BLaER1 treated with 17β-estradiol and CSF1 and Interleukin-3, amounts not matched to agents 10 nM and 100 nM (cell line): Measurements from ENCODE around the gene EYA3.

Source experiments
- H3K27ac ChIP-seq, 11 experiments: shearing (Covaris generic); formaldehyde crosslinking; 2 replicates each; pipeline ENCODE4 v1.8.1; 2022
- H3K27me3 ChIP-seq, 11 experiments: shearing (Covaris generic); formaldehyde crosslinking; 2 replicates each; pipeline ENCODE4 v1.8.1; 2022
- H3K36me3 ChIP-seq, 11 experiments: shearing (Covaris generic); formaldehyde crosslinking; 2 replicates each; pipeline ENCODE4 v1.8.1; 2022
- H3K4me1 ChIP-seq, 10 experiments: shearing (Covaris generic); formaldehyde crosslinking; 2 replicates each; pipeline ENCODE4 v1.8.1; 2022
- H3K4me2 ChIP-seq, 11 experiments: shearing (Covaris generic); formaldehyde crosslinking; 2 replicates each; pipeline ENCODE4 v1.8.1; 2022
- H3K4me3 ChIP-seq, 10 experiments: shearing (Covaris generic); formaldehyde crosslinking; 2 replicates each; pipeline ENCODE4 v1.8.1; 2022
- H3K9ac ChIP-seq, 11 experiments: shearing (Covaris generic); formaldehyde crosslinking; 2 replicates each; pipeline ENCODE4 v1.8.1; 2022
- H3K9me3 ChIP-seq, 11 experiments: shearing (Covaris generic); formaldehyde crosslinking; replicated peaks in 1 of 11; 2 replicates each; pipeline ENCODE4 v1.8.1; 2022
- H4K20me1 ChIP-seq, 11 experiments: shearing (Covaris generic); formaldehyde crosslinking; 2 replicates each; pipeline ENCODE4 v1.8.1; 2022
- Cebpa-rat ChIP-seq, 11 experiments: shearing (Covaris generic); IDR thresholded peaks; 2 replicates each; pipeline ENCODE4 v1.8.1; 2022

Gene EYA3

DNA sequence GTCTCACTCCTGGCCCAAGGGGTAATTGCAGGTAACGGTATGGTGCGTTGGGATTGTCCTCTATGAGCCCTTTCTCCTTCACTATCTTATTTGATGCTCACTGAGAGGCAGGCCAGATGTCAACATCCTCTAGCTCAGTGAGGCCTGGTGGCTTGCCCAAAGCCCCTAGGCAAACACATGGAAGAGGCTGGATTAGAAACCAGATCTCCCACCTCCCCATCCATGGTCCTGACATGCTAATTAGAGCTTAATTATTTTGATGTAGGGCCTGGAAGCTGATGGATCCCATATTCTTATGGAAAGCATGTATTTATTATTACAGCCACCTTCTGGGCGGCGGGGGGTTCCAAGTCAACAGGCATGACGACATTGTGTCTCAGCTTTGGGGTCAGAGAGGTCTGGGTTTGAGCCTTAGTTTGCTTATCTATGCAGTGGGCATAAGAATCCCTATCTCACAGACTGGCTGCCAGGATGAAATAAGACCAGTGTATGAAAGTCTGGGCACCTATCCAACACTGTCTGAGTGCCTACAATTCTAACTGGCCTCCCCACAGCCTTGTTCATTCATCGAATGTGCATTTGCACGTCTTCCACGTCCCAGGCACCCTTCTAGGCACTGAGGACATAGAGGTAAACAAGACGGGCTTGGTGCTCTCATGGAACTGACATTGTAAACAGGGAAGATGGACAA is 147.4 kb downstream of the EYA3 start:
- H3K4me3 ChIP-seq, result no peak overlapping the region
- H3K27me3 ChIP-seq, result no peaks in the 10 kb centered on the region
- H3K9me3 ChIP-seq, result no peaks in the 10 kb centered on the region
- no peaks in the 10 kb centered on the region for H4K20me1 ChIP-seq
- H3K36me3 ChIP-seq, result no peaks in the 10 kb centered on the region
- no peak for TF ChIP-seq Cebpa-rat (IDR thresholded peaks at IDR 0.05)
- no peak overlapping the region; a peak in 1 of 22 replicates for H3K9ac ChIP-seq
- peaks cover 0 to 78% (median 56%) of the 10 kb centered on the region in 10 experiments; a peak in 17 of 20 replicates for H3K4me1 ChIP-seq
- H3K27ac ChIP-seq, result peak overlapping the region in 7 of 11 experiments; percentile 16 to 91 (median 81); a peak in 10 of 22 replicates
- H3K4me2 ChIP-seq, result peak overlapping the region in 5 of 11 experiments; percentile 22 to 86 (median 77); a peak in 7 of 22 replicates

DNA sequence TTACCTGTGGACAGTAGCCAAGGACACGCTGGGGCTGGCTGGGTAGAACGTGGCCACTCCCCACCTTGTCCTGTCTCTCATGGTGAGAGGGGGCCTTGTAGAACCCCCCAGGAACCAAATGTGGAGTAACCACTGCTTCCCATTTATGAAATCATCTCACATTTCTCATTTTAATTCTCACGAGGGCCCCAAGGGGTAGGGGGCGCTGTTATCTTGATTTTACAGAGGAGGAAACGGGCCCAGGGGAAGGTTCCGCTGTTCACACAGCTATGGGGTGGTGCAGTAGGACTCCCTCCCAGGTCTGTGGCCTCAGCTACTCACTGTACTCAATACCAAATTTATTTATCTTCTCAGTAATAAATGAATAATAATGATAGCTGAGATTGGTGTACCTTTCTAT is 148.1 kb downstream of the EYA3 start:
- peaks cover 0 to 76% (median 53%) of the 10 kb centered on the region in 10 experiments; a peak in 18 of 20 replicates for H3K4me1 ChIP-seq
- TF ChIP-seq Cebpa-rat (IDR thresholded peaks at IDR 0.05), result no peak

DNA sequence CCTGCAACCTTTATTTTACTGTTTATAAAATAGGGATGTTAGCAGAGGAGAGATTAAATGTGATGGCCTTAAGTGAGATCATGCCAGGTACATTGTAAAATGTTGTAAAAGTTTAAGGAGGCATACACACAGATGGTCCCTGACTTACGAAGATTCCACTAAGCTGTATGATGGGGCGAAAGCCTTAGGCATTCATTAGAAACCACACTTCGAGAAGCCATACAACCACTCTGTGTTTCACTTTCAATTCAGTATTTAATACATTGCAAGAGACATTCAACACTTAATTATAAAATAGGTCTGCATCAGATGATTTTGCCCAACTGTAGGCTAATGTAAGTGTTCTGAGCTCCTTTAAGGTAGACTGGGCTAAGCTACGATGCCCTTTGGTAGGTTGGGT is 149.9 kb downstream of the EYA3 start:
- H3K4me3 ChIP-seq, result no peak overlapping the region
- no peaks in the 10 kb centered on the region; a peak in 1 of 22 replicates for H3K27me3 ChIP-seq
- no peaks in the 10 kb centered on the region for H4K20me1 ChIP-seq
- H3K4me2 ChIP-seq, result no peak overlapping the region
- H3K4me1 ChIP-seq, result peaks cover 7 to 73% (median 45%) of the 10 kb centered on the region in 10 experiments; a peak in 19 of 20 replicates
- H3K27ac ChIP-seq, result no peak overlapping the region
- no peak for TF ChIP-seq Cebpa-rat (IDR thresholded peaks at IDR 0.05)
- H3K9me3 ChIP-seq, result no peaks in the 10 kb centered on the region
- H3K36me3 ChIP-seq, result no peaks in the 10 kb centered on the region
- no peak overlapping the region for H3K9ac ChIP-seq

More for the DNA sequence above, 148.1 kb downstream of the EYA3 start:
- H3K9me3 ChIP-seq, result no peaks in the 10 kb centered on the region
- peak overlapping the region in 3 of 11 experiments; percentile 20 to 77 (median 21); a peak in 3 of 22 replicates for H3K4me2 ChIP-seq
- no peaks in the 10 kb centered on the region; a peak in 1 of 22 replicates for H3K27me3 ChIP-seq
- no peaks in the 10 kb centered on the region for H3K36me3 ChIP-seq
- H3K27ac ChIP-seq, result peak overlapping the region in 5 of 11 experiments; percentile 18 to 91 (median 43); a peak in 6 of 22 replicates
- H3K4me3 ChIP-seq, result no peak overlapping the region
- no peaks in the 10 kb centered on the region for H4K20me1 ChIP-seq
- no peak overlapping the region; a peak in 1 of 22 replicates for H3K9ac ChIP-seq

DNA sequence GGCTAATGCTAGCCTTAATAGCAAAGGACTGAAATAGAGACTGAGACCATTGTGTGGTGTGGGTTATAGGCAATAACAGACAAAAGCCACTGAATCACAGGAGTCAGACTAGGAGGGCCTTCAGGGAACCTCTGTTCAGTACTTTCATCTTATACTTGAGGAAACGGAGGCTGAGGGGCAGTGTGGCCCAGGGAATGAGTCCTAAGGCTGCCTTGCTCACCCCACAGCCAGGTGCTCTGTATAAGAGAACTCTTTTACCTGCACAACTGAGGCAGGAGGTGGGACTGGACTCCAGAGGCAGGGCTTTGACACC is 150.9 kb downstream of the EYA3 start:
- H3K4me2 ChIP-seq, result peak overlapping the region in 5 of 11 experiments; percentile 27 to 56 (median 54); a peak in 9 of 22 replicates
- no peaks in the 10 kb centered on the region for H3K36me3 ChIP-seq
- H3K9ac ChIP-seq, result no peak overlapping the region

DNA sequence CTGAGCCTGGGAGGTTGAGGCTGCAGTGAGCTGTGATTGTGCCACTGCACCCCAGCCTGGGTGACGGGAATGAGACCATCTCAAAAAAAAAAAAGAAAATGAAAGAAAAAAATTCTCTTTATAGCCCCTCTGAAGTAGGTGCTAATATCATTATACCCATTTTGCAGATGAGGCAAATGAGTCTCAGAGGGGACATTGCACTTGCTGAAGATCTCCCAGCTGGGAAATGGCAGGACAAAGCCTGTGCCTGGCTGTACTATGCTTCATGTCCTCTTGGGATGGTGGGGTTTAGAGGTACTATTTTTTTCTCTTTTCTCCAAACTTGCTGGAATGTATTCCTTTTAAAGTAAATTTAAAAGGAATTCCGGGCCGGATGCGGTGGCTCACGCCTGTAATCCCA is 152.0 kb downstream of the EYA3 start:
- no peak for TF ChIP-seq Cebpa-rat (IDR thresholded peaks at IDR 0.05)
- Histone ChIP-seq H3K9ac (no peak overlapping the region), H3K27ac (no peak overlapping the region), H3K9me3 (no peaks in the 10 kb centered on the region), H3K4me1 (peaks cover 7 to 66% (median 29%) of the 10 kb centered on the region in 10 experiments; a peak in 19 of 20 replicates), H3K36me3 (no peaks in the 10 kb centered on the region), H3K4me3 (no peak overlapping the region), H4K20me1 (no peaks in the 10 kb centered on the region), H3K27me3 (no peaks in the 10 kb centered on the region; a peak in 1 of 22 replicates), H3K4me2 (no peak overlapping the region)

More for the DNA sequence above, 150.9 kb downstream of the EYA3 start:
- H4K20me1 ChIP-seq, result no peaks in the 10 kb centered on the region
- no peaks in the 10 kb centered on the region for H3K9me3 ChIP-seq
- H3K4me1 ChIP-seq, result peaks cover 7 to 66% (median 35%) of the 10 kb centered on the region in 10 experiments; a peak in 19 of 20 replicates
- H3K27me3 ChIP-seq, result no peaks in the 10 kb centered on the region; a peak in 1 of 22 replicates
- TF ChIP-seq Cebpa-rat (IDR thresholded peaks at IDR 0.05), result no peak
- H3K27ac ChIP-seq, result no peak overlapping the region
- H3K4me3 ChIP-seq, result no peak overlapping the region

DNA sequence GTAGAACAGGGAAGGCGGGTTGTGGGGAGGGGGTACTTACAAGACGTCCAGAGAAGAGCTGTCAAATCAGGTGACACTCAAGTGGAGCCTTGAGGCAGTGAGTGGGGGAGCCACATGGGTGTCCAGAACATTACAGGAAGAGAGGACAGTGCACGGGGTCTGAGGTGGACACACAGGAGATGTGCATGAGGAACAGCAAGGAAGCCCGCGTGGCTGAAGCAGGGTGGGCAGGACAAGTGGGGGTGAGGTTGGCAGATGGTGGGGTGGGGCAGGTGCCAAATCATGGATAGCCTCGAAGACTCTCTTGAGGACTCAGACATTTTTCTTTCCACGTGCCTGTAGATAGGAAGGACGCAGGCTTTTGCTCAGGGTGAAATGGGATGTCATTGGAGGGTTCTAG is 152.7 kb downstream of the EYA3 start:
- Histone ChIP-seq H4K20me1 (no peaks in the 10 kb centered on the region), H3K4me2 (0 out of 22 replicates have a peak overlapping the region, but pooled peaks of 1 of the 11 experiments have one; percentile 53), H3K27me3 (no peaks in the 10 kb centered on the region; a peak in 1 of 22 replicates), H3K36me3 (no peaks in the 10 kb centered on the region), H3K9ac (no peak overlapping the region), H3K4me3 (no peak overlapping the region), H3K27ac (no peak overlapping the region), H3K9me3 (no peaks in the 10 kb centered on the region), H3K4me1 (peaks cover 7 to 66% (median 26%) of the 10 kb centered on the region in 10 experiments; a peak in 19 of 20 replicates)
- TF ChIP-seq Cebpa-rat (IDR thresholded peaks at IDR 0.05), result no peak

DNA sequence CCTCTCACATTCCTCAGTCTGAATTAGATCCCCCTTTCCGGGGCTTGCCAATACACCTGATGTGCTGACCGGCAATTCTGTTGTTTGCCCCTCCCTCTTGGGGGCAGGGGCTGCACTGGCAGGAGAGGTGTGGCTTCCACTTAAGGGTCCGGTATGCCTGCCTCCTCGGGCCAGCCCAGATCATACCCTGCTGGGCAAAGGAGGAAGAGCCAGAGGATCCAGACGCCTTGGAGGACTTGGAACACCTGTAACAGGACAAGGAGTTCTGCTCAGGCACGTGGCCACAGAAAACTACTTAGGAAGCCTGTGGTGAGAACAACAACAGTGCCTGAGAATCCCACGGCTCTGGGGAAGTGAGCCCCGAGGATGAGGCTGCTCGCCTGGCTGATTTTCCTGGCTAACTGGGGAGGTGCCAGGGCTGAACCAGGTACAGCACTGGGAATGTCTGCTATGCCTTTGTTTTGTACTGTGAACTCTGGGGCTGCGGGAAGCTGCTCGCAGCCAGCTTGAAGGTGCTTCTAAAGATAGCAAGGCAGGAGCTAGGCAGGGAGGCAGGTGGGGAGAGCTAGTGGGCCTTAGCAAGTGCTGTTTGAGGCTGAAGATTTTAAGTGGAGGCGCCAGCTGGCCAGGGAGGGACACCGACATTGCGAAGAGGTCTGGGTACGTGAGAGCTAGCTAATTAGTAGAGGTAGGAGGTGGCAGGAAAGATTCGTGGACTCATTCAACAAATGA is 153.4 kb downstream of the EYA3 start, which contains the start of gene SMPDL3B:
Gene SMPDL3B (plus strand): TSS at position 183 of the 732 bp plus-strand sequence. CDS start 184 bp downstream, at position 367.
- Histone ChIP-seq H3K4me1 (peaks cover 7 to 58% (median 23%) of the 10 kb centered on the region in 10 experiments; a peak in 19 of 20 replicates), H3K4me3 (no peak within 1 kb of the TSS), H3K36me3 (no peaks in the 10 kb centered on the region), H3K27ac (no peak within 1 kb of the TSS), H3K4me2 (peak within 1 kb of the TSS; percentile 42 to 82 (median 64)), H3K9ac (peak within 1 kb of the TSS in 2 of 11 experiments; percentile 16 to 32; a peak in 4 of 22 replicates), H3K27me3 (no peaks in the 10 kb centered on the region; a peak in 1 of 22 replicates), H3K9me3 (no peaks in the 10 kb centered on the region), H4K20me1 (no peaks in the 10 kb centered on the region)
- no peak for TF ChIP-seq Cebpa-rat (IDR thresholded peaks at IDR 0.05)

DNA sequence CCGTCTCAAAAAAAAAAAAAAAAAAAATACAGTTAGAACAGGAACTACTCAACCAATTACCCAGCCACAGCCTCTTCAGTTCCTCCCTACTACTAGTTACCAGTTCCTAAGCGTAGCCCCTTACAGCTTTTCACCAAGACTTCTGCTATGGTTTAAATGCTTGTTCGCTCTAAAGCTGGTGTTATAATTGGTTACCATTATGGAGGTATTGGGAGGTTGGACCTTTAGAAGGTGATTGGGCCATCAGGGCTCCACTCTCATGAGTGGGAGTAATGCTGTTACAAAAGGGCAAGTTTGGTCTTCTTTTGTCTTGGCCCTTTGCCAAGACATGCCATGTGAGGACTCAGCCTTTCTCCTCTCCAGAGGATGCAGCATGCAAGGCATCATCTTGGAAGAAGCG is 156.7 kb downstream of the EYA3 start:
- Histone ChIP-seq H3K4me2 (peak overlapping the region in 5 of 11 experiments; percentile 26 to 60 (median 54); a peak in 8 of 22 replicates), H3K4me3 (no peak overlapping the region), H3K9ac (no peak overlapping the region), H3K4me1 (peaks cover 7 to 44% (median 14%) of the 10 kb centered on the region in 10 experiments; a peak in 18 of 20 replicates), H3K9me3 (no peaks in the 10 kb centered on the region), H3K27ac (no peak overlapping the region), H3K27me3 (no peaks in the 10 kb centered on the region; a peak in 1 of 22 replicates), H3K36me3 (no peaks in the 10 kb centered on the region), H4K20me1 (no peaks in the 10 kb centered on the region)
- no peak for TF ChIP-seq Cebpa-rat (IDR thresholded peaks at IDR 0.05)

DNA sequence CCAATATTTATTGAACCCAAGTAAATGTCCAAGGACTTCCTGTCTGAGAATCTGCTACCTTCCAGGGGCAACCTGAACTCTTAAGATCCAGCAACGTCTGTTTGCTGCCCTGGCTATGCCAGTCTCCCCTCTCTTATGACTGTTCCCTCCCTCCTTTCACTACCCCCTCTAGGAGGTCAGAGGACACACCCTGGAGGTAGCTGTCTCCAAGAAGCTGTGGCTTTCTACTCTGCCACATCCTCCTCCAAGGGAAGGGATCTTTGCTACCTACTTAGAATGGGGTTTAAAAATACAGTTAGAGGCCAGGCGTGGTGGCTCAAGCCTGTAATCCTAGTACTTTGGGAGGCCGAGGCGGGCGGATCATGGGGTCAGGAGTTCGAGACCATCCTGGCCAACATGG is 157.2 kb downstream of the EYA3 start:
- no peaks in the 10 kb centered on the region for H3K9me3 ChIP-seq
- H3K36me3 ChIP-seq, result no peaks in the 10 kb centered on the region
- no peaks in the 10 kb centered on the region for H4K20me1 ChIP-seq
- TF ChIP-seq Cebpa-rat (IDR thresholded peaks at IDR 0.05), result no peak
- H3K27me3 ChIP-seq, result no peaks in the 10 kb centered on the region; a peak in 1 of 22 replicates
- H3K4me3 ChIP-seq, result no peak overlapping the region
- H3K27ac ChIP-seq, result no peak overlapping the region; a peak in 1 of 22 replicates
- no peak overlapping the region for H3K9ac ChIP-seq
- H3K4me1 ChIP-seq, result peaks cover 7 to 40% (median 14%) of the 10 kb centered on the region in 10 experiments; a peak in 17 of 20 replicates
- H3K4me2 ChIP-seq, result peak overlapping the region in 5 of 11 experiments; percentile 9 to 60 (median 54); a peak in 8 of 22 replicates
